ENCODE data around the gene HIRA. TPM values are rescaled to one million over a fixed set of nuclear protein-coding genes. Genes with fewer than 3 reads are reported as not detected.
"Not testable (repeated sequence)": the region's sequence is repeated elsewhere in the genome, so short reads cannot be mapped to it uniquely, and the experiment has no call there.

Gene HIRA
- total and polyA plus RNA-seq, 2 of the 8 experiments (the other 6 are each of a cell fraction or from before 2014, with no cell fraction given) = 34.9 to 67.2 TPM

DNA sequence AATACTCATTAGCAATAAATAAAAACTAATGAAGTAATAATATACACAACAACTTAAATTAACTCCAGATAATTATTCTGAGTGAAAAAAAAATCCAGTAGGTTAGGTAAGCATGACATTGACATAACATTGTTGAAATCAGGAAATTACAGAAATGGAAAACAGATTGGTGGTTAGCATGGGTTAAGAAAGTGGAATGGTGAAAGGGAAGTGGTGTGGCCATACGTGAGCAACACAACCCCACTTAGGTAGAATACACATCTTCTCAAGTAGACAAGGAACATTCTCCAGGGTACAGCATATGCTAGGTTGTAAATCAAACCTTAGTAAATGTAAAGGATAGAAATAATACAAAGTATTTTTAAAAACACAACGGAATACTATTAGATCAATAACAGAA is 109.8 kb downstream of the HIRA start (continued):
- TF ChIP-seq E2F6 (IDR thresholded peaks at IDR 0.05) = no peak

DNA sequence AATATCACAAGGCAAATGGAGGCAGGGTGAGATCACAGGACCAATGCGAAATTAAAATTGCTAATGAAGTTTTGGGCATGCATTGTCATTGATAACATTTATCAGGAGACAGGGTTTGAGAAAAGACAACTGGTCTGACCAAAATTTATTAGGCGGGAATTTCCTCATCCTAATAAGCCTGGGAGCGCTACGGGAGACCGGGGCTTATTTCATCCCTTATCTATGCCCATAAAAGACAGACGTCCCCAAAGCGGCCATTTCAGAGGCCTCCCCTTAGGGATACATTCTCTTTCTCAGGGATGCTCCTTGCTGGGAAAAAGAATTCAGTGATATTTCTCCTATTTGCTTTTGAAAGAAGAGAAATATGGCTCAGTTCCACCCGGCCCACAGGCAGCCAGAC is 111.4 kb downstream of the HIRA start:
- not testable (repeated sequence) for DNase-seq (ENCODE audit: low read depth in 1 of 2, low spot score in 2 of 2)
- WGBS, 2 experiments (ENCODE audit: extremely low coverage in 1 of 2, insufficient coverage in 1 of 2, insufficient read length in 1 of 2, insufficient replicate concordance in 2 of 2, low coverage in 1 of 2, low lambda C conversion rate in 2 of 2, missing lambda C conversion rate in 1 of 2) = 90% methylated on average over 8 of the region's 8 CpGs; no CpG with 5 or more reads in 1 of the 2 experiments

More for the DNA sequence above, 111.4 kb downstream of the HIRA start:
- H3K4me1 ChIP-seq (replicated peaks in 1 of 4; ENCODE audit: control insufficient read depth in 3 of 4, insufficient read depth in 4 of 4, low read length in 3 of 4); CTCF ChIA-PET (ENCODE audit: partially characterized antibody); H3K4ac ChIP-seq (replicated peaks; ENCODE audit: insufficient read length, low read depth, low read length); H3K4me3 ChIP-seq (ENCODE audit: extremely low read depth in 1 of 4, insufficient read depth in 2 of 4, low read depth in 3 of 4, low read length in 4 of 4); H2AK5ac ChIP-seq (ENCODE audit: low read depth, low read length); H3K4me2 ChIP-seq (ENCODE audit: insufficient read depth in 1 of 2, low read depth in 2 of 2, low read length in 2 of 2); H3K79me1 ChIP-seq (ENCODE audit: low read depth, low read length); H3K23ac ChIP-seq (ENCODE audit: insufficient read length); FAIRE-seq; H3K79me2 ChIP-seq (ENCODE audit: control insufficient read depth in 1 of 2, insufficient read depth in 2 of 2, low read length in 2 of 2); H3K27ac ChIP-seq (ENCODE audit: low read depth, low read length); H2AFZ ChIP-seq (ENCODE audit: low read length); POLR2A ChIA-PET (ENCODE audit: partially characterized antibody); H3K9ac ChIP-seq (replicated peaks in 1 of 4; ENCODE audit: extremely low read depth in 1 of 4, low read depth in 3 of 4, low read length in 3 of 4); H3K27me3 ChIP-seq (replicated peaks in 1 of 4; ENCODE audit: control insufficient read depth in 3 of 4, extremely low read depth in 1 of 4, insufficient read depth in 3 of 4, low read length in 3 of 4); H4K91ac ChIP-seq (replicated peaks; ENCODE audit: insufficient read length, low read length); H3K14ac ChIP-seq (ENCODE audit: insufficient read length); H2BK12ac ChIP-seq (ENCODE audit: low read depth, low read length); H3K56ac ChIP-seq (replicated peaks; ENCODE audit: insufficient read length, low read depth, low read length); H4K5ac ChIP-seq (ENCODE audit: insufficient read length, low read depth, low read length); H3K23me2 ChIP-seq (ENCODE audit: low read depth, low read length); H2BK15ac ChIP-seq (ENCODE audit: low read length); H4K8ac ChIP-seq (ENCODE audit: extremely low read depth, insufficient read depth, low read length); H2BK5ac ChIP-seq (ENCODE audit: low read depth, low read length); H3K18ac ChIP-seq (ENCODE audit: extremely low read depth, low read length); H2BK120ac ChIP-seq (replicated peaks; ENCODE audit: low read depth, low read length); H2BK20ac ChIP-seq (ENCODE audit: low read length); H3K36me3 ChIP-seq (ENCODE audit: control insufficient read depth in 2 of 4, insufficient read depth in 4 of 4, low read length in 3 of 4); H4K20me1 ChIP-seq (replicated peaks in 1 of 2; ENCODE audit: control insufficient read depth in 1 of 2, insufficient read depth in 2 of 2, low read length in 2 of 2): not testable (repeated sequence)
- peaks cover 26% of the 10 kb centered on the region in 2 experiments for H3K9me3 ChIP-seq (ENCODE audit: insufficient read depth in 2 of 2, low read depth in 1 of 2, low read length in 1 of 2)
